Uterus (tissue), 2 donors: ENCODE data around the gene PCTP.

Experiments used
- CTCF ChIP-seq, 4 experiments: fragments of 200-600 bp in 2 of 4; fragments of 450-650 bp in 2 of 4; sonication (generic) in 2 of 4; IDR thresholded peaks; one replicate each; pipeline ENCODE4 v1.5.1; 2016 to 2019; ENCODE audit warnings: antibody characterized with exemption in 4 of 4, mild to moderate bottlenecking in 2 of 4, moderate library complexity in 1 of 4
- POLR2A ChIP-seq, 2 donors: fragments of 450-650 bp; IDR thresholded peaks; one replicate each; pipeline ENCODE4 v1.6.1; 2016; ENCODE audit warnings: antibody characterized with exemption in 2 of 2, mild to moderate bottlenecking in 1 of 2, moderate library complexity in 1 of 2

DNA sequence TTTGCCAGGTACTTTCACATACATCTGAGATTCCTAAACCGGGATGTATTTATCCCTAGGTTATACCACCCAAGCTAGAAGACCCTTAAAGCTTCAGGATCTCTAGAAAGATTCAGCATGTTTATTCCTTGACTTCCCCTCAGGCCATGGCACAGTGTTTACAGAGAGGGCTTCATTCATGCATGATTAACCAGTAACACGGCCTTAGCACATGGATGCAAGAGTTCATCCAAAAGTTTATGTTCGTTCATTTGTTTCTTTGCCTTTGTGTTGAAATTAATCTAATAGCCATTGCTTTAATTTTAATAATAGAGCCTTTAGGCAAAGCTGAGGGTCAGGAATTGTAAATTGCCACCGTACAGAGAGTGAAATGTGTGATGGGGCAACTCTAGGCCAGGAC, 13.8 kb downstream of the PCTP start:
- TF ChIP-seq POLR2A (IDR thresholded peaks at IDR 0.05) (no peak), CTCF (IDR thresholded peaks at IDR 0.05) (no peak)
